GM19035 (cell line): ENCODE results near the gene ATG9A.
"Not testable (repeated sequence)": the region's sequence is repeated elsewhere in the genome, so short reads cannot be mapped to it uniquely, and the experiment has no call there.

Experiments used
- ATAC-seq: cut with Tn5 transposase; IDR thresholded peaks from one replicate; pipeline ENCODE4 v1.9.1; 2021; ENCODE audit not compliant: unreplicated experiment

The ATG9A gene

GRCh38 chr2:219207134-219207883 lies 22.1 kb downstream of the ATG9A start:
- ATAC-seq, result no peak

- peak; percentile 97 for ATAC-seq
Observed at GRCh38 chr2:219206328-219207133, 22.9 kb downstream of the ATG9A start, which contains the start of gene ZFAND2B. Gene ZFAND2B (plus strand): TSS chr2:219206782. CDS start chr2:219206988, 206 bp downstream.

- ATAC-seq, result no peak
Observed at GRCh38 chr2:219205981-219206327, 23.5 kb downstream of the ATG9A start.

DNA sequence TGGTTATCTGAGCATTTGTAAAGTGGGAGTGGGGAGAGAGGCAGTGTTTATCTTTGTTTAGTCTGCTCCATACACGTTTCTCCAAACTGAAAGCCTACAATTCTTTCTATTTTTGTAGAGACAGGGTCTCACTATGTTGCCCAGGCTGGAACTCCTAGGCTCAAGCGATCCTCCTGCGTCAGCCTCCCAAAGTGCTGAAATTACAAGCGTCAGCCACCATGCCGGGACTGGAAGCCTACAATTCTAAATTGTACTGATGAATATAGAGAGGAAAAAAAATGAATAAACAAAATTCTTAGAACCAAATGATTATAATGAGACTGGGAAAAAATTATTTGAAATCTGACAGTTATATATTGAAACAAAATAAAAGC lies 24.3 kb downstream of the ATG9A start:
- ATAC-seq, result no peak

- no peak for ATAC-seq
Observed at GRCh38 chr2:219204425-219205164, 24.8 kb downstream of the ATG9A start.

DNA sequence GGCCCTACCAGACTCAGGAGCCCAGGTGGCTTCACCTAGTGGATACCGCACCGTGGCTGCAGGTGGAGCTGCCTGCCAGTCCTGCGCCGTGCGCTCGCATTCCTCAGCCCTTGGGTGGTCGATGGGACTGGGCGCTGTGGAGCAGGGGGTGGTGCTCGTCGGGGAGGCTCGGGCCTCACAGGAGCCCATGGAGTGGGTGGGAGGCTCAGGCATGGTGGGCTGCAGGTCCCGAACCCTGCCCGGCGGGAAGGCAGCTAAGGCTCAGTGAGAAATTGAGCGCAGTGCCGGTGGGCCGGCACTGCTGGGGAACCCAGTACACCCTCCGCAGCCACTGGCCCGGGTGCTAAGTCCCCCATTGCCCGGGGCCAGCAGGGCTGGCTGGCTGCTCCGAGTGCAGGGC lies 28.1 kb downstream of the ATG9A start:
- ATAC-seq, result not testable (repeated sequence)

- not testable (repeated sequence) for ATAC-seq
Observed at GRCh38 chr2:219200502-219201326, 28.7 kb downstream of the ATG9A start.

DNA sequence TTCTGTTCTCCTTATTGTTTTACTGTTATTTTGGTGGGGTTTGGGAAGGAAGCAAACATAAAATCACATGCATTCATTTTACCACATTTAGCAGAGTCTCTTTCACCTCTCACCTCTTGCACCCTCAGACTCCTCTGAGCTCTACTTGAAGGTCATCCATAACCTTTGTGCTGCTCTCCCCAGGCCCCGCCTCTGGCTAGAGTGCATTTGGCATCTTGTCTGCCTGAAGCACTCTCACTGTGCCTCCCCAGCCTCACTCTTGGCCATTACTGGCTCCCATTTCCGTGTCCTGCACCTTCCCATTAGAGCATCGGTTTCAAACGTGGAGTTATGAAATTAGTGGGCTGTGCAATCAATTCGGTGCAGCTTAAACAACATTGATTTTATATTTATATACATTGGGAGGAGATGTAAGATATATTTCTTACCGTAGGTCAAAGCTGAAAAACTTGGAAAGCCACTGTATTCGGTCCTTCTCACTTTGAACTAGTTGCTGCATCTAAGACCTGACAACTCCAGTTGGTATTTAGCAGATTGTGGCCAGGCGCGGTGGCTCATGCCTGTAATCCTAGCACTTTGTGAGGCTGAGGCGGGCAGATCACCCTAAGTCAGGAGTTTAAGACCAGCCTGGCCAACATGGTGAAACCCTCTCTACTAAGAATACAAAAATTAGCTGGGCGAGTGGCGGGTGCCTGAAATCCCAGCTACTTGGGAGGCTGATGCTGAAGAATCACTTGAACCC lies 29.8 kb downstream of the ATG9A start:
- ATAC-seq, result no peak

- ATAC-seq, result no peak
Observed at GRCh38 chr2:219198974-219199373, 30.5 kb downstream of the ATG9A start.

DNA sequence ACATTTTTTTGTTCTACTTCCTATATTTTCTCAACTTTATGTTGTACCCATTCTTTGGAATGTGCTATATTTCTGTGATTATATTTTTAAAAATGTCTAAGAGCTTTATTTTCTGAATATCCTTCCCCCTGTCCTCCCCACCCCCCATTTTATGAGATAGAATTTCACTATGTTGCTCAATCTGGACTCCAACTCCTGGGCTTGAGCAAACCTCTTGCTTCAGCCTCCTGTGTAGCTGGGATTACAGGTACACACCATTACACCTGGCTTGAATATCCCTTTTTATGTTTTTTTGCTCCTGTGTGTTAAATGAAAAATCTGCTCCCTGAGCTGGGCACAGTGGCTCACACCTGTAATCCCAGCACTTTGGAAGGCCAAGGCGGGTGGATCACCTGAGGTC lies 32.0 kb downstream of the ATG9A start:
- no peak for ATAC-seq

GRCh38 chr2:219186754-219187456 lies 42.5 kb downstream of the ATG9A start:
- ATAC-seq, result no peak

DNA sequence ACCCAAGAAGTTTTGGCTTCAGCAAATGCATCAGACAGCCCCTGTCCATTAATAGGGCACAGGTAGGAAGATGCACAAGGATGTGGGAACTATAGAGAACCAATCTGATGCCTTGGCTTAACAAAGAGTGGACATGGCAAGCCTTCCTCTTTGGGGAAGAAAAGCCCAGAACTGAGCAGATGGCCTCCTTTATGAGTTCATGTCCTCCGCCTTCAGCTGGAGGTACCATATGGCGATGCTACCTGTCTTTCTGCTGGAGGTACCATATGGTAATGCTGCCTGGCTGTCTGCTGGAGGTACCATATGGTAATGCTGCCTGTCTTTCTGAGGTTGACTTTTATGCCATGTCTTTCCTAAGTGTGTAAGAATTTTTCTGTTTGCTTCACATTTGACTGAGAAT lies 45.3 kb downstream of the ATG9A start:
- ATAC-seq, result no peak

- no peak for ATAC-seq
Observed at GRCh38 chr2:219183151-219183772, 46.2 kb downstream of the ATG9A start.

DNA sequence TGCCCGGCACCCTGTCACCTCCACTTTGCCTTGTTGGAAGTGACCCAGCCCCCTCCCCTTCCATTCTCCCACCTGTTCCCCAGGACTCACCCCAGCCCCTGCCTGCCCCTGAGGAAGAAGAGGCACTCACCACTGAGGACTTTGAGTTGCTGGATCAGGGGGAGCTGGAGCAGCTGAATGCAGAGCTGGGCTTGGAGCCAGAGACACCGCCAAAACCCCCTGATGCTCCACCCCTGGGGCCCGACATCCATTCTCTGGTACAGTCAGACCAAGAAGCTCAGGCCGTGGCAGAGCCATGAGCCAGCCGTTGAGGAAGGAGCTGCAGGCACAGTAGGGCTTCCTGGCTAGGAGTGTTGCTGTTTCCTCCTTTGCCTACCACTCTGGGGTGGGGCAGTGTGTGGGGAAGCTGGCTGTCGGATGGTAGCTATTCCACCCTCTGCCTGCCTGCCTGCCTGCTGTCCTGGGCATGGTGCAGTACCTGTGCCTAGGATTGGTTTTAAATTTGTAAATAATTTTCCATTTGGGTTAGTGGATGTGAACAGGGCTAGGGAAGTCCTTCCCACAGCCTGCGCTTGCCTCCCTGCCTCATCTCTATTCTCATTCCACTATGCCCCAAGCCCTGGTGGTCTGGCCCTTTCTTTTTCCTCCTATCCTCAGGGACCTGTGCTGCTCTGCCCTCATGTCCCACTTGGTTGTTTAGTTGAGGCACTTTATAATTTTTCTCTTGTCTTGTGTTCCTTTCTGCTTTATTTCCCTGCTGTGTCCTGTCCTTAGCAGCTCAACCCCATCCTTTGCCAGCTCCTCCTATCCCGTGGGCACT lies 46.9 kb downstream of the ATG9A start:
- no peak for ATAC-seq

DNA sequence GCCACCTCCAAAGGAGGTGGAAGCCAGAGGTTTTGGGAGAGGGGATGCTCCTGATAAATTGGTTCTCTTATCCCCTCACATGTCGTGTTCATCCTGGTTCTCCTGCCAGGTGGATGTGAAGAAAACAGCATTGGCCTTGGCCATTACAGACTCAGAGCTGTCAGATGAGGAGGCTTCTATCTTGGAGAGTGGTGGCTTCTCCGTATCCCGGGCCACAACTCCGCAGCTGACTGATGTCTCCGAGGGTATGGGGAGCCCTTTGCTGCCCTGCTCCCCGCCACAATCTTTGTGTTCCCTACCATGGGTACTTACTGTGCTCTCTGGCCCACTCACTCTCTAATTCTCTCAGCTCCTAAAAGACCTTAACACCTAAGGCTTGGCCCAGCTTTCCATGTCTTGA lies 47.9 kb downstream of the ATG9A start:
- ATAC-seq, result no peak

GRCh38 chr2:219180961-219181360 lies 48.5 kb downstream of the ATG9A start:
- no peak for ATAC-seq

- no peak for ATAC-seq
Observed at GRCh38 chr2:219179601-219180465, 49.6 kb downstream of the ATG9A start.
